Urothelium cell line (cell line): ENCODE results near the gene LHFPL6.
"Not testable (repeated sequence)": the region's sequence is repeated elsewhere in the genome, so short reads cannot be mapped to it uniquely, and the experiment has no call there.

ENCODE experiments used
- DNase-seq: peaks from one replicate; pipeline ENCODE4 v3.0.0; 2011; ENCODE audit warnings: low spot score, mixed read lengths
- FAIRE-seq: peaks from 2 replicates; lab custom pipeline; 2011; peaks lifted over from hg19 to GRCh38; lab: Jason Lieb, UNC

LHFPL6 gene

DNA sequence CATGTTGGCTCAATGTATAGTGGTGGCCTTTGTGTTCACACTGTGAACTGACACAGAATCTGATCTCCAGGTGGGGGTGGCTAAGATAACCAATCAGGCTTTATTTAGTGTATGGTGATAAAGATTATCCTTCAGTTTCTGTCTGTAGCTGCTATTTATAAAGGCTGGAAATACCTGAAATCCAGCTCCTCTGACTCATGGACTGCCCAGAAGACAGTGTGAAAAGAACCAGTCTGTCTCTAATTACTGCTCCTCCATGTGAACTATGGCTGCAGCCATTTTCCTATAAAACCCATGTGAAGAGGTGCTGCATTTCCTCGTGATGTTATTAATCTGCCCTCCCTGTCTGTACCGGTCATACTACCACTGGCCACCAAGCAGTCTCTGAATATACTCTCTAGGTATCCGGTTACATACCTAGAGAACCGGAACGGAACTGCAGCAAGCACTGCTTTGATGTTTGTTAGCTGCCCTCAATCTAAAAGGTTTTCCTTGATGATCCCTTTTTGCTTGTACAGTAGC lies 238.0 kb downstream of the LHFPL6 start:
- DNase-seq (peak; percentile 11), FAIRE-seq (no peak)

DNA sequence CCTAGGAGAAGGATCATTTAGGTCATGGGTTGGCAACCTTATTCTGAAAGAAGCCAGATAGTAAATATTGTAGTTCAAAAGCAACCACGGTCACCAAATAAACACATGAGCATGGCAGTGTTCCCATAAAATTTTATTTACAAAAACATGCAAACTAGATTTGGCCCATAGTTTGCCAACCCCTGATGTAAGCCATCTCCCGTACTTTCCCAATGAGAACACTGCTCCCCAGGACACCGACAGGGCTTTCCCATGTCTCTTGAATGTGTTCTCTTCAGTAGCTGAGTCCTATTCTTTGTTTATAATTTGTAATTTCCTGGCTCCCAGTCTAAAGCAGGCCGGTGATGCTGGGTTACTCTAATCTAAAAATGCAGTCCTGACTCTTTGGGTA lies 239.6 kb downstream of the LHFPL6 start:
- FAIRE-seq: no peak
- no peak for DNase-seq

DNA sequence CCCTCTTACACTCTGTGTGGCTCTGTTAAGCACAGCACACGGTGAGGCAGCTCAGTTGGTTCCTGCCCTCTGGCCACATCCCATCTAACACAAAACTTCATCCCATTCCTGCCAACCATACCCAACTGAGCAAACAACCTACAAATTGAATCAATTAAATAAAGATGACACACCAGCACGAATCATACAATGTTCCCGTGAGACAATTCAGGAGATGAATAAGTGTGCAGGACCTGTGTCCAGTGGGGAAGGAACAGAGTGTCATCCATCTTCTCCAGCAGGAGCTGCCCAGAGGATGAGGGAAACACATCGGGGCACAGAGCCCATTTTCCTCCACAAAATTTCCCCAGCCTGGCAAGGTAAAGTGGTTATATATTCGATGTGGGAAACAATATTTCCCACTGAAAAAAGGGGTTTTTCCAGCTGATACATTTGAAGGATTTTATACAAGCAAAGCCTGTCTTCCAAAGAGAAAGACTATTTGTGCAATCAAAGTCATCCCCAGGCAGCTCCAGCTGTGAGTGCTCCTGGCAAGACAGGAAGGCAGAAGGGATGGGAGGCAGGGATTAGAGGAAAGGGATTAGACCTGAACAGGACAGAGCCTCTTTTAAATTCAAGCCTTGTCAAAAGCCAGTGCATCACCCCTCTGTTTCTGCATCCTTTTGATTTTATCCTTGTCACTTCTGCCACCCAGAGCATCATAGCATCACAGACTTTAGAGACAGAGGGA lies 240.2 kb downstream of the LHFPL6 start:
- no peak for DNase-seq

DNA sequence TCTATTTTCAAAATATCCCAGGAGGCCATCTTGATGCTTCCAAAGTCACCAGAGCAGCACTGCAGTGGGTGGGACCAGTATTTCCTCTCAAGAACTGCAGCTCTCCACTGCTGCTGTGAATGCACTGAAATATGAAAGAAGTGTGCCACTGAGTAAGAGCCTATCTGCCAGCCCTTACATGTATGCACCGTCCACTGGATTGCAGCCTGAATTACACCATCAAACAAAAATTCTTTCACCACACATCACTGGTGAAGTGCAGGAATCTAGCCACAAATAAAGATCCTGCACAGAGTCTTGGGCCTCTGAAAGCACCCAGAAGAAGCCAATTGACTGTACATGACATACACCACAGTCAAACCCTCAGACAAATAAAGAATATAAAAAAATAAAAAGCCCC lies 249.0 kb downstream of the LHFPL6 start:
- DNase-seq: no peak
- FAIRE-seq: no peak

More for the DNA sequence above, 240.2 kb downstream of the LHFPL6 start:
- no peak for FAIRE-seq

DNA sequence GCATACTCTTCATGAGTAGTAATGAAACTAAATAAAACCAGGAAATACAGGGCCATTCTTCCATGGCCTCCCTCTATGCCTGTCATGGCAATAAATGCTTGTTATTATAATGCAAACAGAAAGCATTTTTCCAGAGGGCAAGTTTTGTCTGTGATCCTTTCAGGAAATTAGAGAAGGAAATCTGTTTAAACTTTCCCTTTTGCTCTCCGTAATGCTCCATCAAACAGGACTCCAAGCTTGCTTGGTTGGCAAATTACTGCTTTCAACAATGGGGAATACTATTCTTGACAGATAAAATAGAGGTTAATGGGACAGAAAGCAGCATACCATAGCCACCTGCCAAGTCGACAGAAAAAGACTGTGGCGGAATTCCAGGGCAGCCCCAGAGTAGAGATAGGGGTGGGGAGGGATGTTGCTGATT lies 252.5 kb downstream of the LHFPL6 start:
- DNase-seq (no peak), FAIRE-seq (no peak)

DNA sequence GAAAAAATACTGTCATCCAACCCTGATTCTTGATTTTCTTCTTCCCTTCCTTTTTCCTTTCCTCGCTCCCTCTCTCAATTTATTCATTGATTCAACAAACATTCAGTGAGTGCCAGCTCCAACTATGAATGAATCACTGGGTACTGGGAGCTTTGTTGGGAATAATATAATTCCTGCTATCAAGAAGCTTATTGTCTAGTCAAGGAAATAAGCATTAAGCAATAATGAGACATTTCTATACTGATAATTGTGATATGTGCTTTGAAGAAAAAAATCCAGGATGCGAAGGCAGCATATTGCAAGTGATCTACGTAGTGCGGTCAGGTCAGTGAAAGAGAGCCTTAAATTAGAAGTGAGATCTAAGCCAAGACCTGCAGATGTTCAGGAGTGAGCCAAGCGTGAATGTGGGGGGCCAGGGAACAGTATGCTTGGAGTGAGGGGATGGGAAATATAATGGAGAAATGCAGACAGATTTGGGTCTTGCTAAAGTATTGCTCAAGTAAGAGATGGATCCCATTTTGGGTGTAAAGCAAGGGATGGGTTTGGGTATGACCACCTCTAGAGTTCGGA lies 253.5 kb downstream of the LHFPL6 start:
- DNase-seq (no peak), FAIRE-seq (no peak)

DNA sequence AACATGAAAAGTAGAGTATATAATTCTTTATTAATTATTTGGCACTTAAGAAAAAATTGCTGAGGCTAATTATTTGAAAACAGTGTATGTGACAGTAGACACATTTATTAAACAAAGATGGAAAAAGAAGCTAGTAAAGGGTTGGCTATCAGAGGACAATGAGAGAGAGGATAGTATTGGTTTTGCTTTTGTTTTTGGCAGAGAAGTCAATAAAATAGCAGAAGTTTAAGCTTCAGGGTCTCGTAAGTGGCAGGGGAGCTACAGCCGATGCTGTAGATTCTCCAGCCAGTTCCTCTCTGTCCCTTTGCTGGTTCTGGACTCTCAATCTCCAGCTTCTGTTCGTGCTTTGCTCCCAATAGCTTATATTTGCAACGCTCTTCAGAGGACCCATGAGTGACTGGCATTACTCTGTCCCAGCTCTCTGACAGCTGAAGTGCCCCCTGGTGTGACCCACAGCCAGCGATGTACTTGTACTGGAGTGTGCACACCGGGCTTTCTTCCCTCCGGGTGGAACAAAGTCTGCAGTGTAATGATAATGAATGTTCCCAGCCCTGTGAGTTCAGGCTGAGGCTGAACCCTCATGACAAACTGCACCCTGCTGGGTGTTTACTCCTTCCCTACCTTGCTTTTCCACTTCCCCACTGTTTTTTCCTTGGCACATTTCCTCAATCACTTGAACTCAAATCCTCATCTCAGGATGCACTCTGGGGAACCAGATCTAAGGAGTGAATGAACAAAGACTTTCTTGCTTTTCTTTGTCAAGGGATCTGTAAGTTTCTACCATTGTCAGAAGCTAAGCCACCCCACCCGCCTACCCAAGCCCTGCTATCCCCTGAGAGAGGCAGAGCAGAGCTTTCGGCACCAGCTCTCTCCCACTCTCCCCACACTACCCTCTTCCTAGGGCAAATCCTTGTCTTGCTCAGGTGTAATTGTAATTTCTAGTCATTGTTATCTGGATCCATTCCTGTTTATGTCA lies 254.8 kb downstream of the LHFPL6 start:
- FAIRE-seq (no peak), DNase-seq (no peak)

DNA sequence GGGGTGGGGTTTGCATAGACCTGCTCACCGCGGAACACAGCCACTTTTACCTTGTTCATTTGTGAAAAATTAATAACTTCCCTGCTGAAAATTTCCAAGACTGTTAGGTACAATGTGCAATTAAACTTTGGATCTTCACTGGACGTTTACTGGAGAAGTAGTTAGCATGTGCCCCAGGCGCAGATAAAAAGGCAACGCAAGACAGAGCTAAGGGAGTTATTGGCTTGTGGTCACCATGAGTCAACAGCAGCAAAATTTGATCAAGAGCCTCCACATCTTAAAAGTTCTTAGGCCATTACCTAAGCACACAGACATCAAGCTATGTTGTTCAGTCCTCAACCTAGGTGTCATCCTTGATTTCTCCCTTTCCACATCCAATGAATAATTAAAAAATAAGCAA lies 257.0 kb downstream of the LHFPL6 start:
- no peak for FAIRE-seq
- DNase-seq: no peak

DNA sequence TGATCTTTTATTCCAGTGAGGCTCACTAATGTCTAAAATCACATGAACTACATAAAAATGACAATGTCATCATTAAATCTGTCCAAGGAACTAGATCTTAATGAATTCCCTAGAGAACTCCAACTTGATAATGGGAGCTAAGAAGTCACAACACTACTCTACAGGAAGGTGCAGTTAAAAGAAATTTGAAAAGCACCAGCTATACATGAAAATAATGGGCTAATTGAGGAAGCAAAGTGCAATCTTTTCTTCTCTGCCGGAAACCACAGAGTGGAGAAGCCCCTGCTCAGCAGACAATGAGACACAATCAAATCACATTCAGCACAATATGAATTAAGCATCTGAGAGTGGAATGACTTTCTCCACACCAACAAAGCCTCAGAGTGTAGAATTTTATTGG lies 261.7 kb downstream of the LHFPL6 start:
- DNase-seq (no peak), FAIRE-seq (no peak)

DNA sequence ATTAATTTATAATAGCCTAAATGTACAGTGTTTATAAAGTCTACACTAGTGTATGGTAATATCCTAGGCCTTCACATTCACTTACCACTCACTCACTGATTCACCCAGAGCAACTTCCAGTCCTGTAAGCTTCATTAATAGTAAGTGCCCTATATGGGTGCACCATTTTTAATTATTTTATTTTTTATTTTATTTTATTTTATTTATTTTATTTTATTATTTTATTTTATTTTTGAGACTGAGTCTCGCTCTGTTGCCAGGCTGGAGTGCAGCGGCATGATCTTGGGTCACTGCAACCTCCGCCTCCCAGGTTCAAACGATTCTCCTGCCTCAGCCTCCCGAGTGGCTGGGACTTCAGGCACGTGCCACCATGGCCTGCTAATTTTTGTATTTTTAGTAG lies 264.9 kb downstream of the LHFPL6 start:
- not testable (repeated sequence) for DNase-seq, FAIRE-seq

DNA sequence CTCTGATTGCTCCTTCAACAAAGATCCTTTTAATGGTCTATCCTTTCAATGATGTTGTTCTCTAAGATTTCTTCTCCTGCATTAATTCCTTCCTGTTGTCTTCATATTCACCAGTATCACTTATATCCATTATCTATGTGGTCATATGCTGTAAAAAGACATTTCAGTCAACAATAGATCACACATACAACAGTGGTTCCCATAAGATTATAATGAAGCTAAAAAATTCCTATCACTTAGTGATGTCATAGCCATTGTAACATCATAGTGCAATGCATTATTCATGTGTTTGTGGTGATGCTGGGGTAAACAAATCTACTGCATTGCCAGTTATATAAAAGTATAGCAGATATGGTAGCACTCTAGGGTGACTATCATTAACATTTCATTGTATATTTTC lies 266.1 kb downstream of the LHFPL6 start:
- no peak for FAIRE-seq

DNA sequence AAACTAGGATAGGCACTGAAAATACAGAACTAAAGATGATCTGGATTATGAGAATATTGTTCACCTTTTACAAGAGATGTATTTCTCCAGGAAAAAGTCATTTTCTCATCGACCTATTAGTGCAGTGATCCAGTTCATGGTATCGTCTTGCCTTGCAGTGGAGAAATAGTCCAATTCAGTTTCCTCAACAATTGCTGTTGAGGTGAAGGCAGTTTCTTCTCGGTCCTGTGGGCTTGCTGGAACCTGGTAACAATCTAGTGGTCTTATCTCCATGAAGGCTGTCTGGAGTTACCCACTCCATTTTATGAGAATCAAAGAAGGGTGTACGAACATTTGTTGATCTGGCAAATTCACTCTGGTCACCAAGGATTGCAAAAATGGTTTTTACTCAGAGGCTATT lies 266.8 kb downstream of the LHFPL6 start:
- FAIRE-seq (no peak), DNase-seq (no peak)

More for the DNA sequence above, 266.1 kb downstream of the LHFPL6 start:
- no peak for DNase-seq

DNA sequence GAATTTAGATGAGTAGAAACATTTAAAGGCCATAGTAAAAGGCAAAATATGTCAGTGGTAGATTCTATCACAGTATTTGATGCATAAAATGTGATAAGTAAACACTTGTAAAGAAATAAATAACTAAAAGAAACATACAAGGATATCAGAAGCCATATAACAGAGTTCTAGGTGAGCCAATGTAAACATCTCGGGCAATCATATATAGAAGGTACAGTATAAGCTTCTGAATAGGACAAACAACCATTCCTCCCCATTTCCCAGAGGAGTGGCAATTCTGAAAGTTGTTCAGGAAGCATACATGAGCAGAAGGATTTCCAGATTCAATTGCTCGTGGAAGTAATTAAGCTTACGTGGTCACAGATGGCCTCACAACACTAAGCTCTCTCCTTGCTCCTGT lies 267.3 kb downstream of the LHFPL6 start:
- DNase-seq (no peak), FAIRE-seq (no peak)

DNA sequence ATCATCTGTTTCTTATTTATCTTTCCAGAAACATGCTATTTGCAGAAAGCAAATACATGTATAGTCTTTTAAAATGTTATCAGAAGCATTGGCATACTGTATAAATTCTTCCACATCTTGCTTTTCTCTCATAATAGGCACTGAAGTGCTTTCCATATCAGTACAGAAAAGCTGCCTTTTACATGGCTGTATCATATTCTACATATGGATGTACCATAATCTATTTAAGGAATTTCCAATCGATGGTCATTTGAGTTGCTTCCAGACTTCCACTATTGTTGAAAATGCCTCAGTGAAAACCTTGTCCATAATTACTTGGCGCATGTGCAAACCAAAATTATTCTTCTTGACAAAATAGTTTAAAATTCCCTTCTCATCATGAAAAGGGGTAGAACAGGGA lies 272.5 kb downstream of the LHFPL6 start:
- FAIRE-seq (no peak), DNase-seq (no peak)

DNA sequence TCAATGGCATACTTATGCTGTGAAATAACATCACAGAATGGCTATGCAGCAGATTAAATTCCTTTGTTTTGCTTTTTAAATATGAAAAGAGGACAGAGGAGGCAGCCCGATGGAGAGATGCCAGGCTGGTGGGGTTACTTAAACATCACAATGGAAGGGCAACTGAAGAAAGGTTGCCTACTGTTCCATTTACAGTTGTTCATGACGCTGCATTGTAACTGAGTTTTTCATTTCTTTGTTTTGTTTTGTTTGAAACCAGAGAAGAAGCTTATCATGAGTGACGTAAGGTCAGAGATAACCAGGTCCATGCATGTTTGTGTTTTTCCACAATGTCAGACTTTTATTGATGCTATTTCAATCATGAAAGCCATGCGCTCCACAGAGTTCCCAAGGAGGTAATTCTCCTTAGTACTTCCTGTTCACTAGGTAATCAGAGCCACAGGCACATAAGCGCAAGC lies 273.8 kb downstream of the LHFPL6 start:
- DNase-seq (no peak), FAIRE-seq (no peak)

DNA sequence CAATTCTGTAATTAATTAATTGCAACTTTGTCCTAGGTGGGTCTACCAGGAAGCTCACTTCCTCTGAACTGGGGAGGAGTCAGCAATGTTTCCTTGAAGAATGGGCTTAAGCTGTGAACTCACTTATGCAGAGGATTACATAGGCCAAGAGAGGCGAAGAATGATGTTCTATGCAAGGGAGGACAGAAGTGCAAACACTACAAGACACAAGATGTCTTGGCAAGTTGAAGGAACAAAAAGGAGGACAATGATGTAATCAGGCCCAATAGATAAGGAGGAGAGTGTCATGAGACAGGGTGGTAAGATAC lies 275.9 kb downstream of the LHFPL6 start:
- DNase-seq: no peak
- FAIRE-seq: no peak

DNA sequence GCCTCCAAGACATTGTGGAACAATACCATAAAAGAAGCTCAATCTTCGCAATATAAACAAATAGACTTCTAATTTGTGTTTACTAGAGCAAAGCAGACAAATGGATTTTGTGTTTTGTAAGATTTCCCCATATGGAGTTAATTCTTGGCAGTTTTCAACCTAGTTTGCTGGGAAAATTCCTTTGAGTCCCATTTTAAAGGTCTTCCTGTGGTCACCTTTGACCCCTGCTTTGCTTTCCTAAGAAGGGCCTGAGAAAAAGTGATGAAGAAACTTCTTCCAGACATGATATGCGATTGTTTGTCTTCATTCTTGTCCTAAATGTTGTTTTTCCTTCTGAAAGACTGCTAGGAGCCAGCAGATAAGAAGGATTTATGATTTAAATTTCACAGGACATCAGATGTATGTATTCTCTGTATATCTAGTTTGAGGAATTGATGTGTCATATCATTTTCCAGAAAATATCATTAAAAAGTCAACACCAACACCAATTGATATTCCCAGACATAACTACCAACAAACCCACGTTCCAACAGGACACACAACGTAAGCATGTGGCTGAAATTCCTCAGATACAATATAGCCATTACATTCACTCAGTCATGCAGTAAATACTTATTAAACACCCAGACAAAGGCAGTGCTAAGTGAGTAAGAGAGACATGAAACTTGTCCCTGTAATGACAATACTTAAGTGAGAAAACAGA lies 276.4 kb downstream of the LHFPL6 start:
- FAIRE-seq: no peak
- no peak for DNase-seq

DNA sequence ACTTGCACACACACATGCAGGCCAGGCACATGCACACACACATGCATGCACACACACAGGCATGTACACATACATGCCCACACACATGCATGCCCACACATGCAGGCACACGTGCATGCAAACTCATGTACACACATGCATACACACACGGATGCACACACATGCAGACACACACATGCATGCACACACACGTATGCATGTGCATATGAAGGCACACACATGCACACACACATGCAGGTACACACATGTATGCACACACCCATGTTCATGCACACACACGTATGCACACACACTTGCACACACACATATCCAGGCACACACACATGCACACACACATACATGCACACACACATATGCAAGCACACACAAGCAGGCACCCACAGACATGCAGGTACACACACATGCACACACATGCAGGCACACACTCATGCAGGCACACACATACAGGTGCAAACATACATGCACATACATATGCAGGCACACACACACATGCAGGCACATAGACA lies 278.1 kb downstream of the LHFPL6 start:
- DNase-seq (no peak), FAIRE-seq (peak; percentile 92)

DNA sequence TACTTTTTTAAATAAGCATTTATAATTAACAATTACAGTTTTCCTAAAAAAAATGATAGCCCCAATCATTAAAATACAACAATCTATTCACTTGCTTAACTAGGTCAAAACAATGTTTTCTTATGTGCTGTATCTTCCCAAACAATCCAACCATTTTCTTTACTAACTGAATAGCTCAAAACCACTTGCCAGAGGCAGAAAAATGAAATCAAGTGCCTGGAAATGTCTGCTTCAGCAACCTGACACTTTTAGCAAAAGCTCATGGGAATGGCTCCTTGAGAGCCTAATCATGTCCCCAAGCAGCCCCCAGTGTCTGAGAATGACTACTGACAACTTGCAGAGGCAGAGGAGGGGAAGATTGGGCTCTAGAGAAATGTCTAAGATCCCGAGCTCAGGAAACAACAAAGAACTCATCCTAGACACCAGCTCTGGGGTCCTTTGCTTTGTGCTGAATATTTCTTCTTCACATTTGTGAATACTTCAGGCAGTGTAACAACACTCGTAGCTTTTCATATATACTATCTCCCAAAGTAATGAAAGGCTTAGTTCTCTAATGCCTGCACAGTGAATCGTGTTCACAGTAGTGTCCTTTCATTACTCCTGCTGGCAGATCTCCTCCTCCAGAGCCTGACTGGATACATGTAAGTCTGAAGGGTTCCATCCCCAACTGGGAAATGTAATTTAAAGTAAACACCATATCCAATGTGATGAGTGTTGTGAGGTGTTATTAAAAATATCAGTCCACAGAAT lies 280.0 kb downstream of the LHFPL6 start:
- FAIRE-seq (no peak), DNase-seq (no peak)

DNA sequence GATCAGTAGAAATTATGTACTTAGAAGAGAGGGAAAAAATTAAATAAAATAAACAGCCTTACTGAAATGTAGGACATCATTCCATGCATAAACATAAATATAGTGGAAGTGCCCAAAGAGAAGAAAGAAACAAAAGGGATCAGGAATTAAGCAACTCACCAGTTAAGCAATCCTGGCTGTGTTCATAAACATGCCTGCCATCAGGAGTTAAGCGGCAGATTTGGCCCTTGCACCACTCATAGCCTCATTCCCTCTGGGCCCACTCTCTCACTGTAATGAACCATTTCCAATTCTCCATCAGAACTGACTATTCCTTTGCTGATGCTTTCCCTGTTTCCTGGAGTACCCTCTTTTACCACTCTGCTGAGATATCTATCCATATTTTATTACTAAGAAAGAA lies 281.4 kb downstream of the LHFPL6 start:
- no peak for FAIRE-seq
- no peak for DNase-seq
